ENCODE data around the gene EIF2B2.
"Not testable (repeated sequence)": the region's sequence is repeated elsewhere in the genome, so short reads cannot be mapped to it uniquely, and the experiment has no call there.

The EIF2B2 gene

DNA sequence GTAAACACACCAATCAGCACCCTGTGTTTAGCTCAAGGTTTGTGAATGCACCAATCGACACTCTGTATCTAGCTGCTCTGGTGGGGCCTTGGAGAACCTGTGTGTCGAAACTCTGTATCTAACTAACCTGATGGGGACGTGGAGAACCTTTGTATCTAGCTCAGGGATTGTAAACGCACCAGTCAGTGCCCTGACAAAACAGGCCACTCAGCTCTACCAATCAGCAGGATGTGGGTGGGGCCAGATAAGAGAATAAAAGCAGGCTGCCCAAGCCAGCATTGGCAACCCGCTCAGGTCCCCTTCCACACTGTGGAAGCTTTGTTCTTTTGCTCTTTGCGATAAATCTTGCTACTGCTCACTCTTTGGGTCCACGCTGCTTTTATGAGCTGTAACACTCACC lies 6.9 kb upstream of the EIF2B2 start:
- DNase-seq, result not testable (repeated sequence)

DNA sequence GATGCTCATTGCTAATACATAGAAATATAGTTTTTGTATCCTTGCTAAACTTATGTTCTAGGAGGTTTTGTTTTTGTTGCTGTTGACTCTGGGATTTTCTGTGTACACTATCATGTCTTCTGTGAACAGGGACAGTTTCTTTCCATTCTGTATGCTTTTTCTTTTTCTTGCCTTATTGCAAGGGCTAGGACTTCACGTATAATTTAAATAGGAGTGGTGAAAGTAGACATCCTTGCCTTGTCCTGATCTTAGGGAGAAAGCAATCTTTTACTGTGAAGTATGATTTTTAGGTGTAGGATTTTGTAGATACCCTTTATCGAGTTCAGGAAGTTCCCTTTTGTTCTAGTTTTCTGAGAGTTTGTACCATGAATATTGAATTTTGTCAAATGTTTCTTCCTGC lies 1.5 kb upstream of the EIF2B2 start:
- no peak for DNase-seq

DNA sequence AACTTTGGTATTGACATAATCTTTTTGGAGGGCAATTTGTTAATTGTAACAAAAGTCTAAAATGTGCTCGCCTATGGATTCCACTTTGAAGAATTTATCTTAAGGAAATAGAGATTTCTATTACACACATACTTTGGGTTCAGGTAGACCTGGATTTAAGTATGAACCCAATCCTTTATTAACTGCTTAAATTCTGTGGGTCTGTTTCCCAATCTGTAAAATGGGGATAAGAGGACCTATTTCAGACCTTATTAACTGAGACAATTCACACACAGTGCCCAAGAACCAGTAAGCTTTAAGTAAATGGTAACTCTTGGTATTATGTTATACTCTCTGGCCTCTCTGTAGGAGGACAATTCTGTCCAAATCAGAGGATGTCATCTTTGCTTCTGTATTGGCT lies 822 bp upstream of the EIF2B2 start:
- no peak for DNase-seq

DNA sequence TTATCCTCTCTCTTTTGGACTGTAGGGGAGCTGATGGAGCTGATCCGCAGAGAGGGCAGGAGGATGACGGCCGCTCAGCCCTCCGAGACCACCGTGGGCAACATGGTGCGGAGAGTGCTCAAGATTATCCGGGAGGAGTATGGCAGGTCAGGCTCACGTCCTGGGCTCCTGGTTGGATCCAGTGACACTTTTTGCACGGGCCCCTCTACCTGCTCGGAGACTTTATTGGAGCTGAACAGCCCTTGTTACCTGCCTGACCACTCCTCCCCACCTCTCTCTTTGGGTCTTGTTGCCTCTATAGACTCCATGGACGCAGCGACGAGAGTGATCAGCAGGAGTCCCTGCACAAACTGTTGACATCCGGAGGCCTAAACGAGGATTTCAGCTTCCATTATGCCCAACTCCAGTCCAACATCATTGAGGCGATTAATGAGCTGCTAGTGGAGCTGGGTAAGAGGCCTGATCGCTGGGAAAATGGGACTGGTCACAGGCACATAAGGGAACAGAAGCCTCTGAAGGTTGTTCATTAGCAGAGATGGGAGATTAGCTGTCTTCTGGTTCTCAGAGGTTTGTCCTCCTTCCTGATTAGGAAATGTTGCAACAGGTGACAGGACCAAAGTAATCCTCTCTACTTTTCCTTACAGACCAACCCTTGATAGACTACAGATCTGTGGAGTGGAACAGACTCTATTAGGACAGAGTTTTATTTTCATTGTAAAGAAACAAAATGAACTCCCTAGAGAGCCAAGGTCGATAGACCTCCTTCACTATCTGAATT lies 718 bp downstream of the EIF2B2 start:
- no peak for DNase-seq

DNA sequence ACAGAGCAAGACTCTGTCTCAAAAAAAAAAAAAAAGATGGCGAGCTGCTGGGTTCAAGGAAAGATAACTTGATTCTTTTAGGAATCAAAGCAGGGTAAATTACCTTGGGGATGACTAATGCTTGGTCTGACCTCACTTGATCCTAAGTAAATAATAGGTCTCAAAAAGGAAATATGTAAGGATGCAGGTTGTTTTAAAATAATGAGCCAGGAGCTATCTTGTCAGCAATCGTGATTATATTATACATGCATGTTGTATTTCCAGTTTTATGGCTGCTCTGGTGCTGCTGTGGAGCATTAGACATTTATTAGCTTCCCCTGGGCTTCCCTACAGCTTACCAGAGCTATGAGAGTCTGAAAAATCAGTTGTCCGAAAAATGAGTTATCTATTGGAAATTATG lies 2.6 kb downstream of the EIF2B2 start:
- no peak for DNase-seq

DNA sequence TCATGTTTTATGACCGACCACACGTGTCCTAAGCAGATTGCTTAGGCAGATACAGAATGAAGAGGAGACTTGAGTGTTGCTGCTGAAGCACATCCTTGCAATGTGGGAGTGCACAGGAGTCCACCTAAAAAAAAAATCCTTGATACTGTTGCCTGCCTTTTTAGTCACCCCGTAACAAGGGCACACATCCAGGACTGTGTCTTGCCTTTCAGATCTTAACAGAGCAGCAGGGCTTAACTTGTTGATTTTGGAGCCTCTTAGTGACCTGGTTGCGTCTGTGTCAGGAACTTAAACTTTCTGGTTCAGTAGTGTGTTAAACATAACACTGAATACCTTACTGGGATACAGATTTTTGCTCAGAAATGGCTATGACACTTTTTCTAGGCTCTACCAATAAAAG lies 6.5 kb downstream of the EIF2B2 start:
- no peak for DNase-seq

DNA sequence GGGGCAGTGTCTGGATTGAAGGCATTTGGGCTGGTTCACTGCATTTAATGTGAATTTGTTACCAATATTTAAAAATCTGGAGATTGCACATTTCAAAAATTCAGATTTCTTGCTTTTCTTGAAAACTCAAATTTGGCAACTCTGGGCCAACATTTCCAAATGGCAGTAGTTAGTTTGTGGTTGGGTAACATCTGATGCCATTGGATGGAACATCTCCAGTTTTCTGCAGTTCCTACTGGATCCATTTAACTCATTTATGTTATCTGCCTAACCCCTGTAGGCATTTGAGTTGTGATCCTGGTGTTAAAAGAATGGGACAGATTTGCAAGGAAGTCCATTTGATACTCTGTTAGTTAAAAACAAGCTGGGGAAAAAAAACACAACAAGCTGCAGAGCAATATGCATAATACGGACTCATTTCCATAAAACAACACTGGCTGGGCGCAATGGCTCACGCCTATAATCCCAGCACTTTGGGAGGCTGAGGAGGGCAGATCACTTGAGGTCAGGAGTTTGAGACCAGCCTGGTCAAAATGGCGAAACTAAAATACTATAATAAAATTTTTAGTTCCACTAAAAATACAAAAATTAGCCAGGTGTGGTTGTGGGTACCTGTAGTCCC lies 7.9 kb downstream of the EIF2B2 start:
- DNase-seq, result no peak

DNA sequence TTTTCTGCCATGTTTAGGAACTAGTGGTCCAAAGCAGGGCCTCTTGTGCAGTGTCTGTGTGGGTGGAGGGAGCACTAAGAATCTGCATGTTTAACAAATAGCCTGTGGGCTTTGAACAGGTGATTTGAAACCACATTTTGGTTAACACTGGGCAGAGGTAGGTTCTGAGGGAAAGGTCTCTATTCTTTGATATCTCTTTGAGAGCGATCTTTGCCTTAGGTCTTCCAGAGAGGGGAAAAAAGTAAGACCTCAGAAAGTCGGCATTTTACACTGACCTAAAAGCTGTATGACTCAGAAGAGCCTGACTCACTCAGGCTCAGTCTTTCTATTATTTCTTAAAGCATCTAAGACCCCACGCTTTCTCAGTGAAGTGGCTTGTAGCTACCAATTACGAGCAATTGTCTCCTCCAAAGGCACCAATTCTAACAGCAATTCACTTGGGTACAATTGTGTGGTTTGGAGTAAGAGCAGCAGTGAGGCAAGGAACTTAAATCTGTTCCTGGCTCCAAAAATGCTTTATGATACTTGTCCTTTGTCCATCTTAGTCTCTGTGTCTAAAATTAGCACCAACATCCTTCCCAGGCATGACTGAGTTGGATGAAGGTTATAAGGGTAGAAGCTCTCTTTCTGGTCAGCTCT lies 8.8 kb downstream of the EIF2B2 start:
- no peak for DNase-seq

DNA sequence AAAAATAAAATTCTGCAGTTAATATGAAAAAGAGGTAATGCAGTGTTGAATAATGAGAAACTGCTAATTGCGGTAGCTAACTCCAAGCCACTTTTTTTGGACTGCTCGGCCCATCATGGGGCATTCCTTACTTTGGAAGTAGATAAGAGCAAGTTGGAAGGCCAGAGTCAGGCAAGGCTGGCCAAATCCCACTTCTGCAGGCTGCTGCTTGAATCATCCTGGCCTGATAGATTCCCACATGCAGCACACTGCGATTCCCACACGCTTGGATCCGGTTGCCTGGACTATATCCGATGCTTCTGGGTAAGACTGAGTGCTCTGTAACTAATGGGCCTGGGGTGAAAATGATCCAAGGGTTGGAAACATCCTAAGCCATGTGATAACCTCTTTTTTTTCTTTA lies 10.6 kb downstream of the EIF2B2 start:
- DNase-seq, result no peak

DNA sequence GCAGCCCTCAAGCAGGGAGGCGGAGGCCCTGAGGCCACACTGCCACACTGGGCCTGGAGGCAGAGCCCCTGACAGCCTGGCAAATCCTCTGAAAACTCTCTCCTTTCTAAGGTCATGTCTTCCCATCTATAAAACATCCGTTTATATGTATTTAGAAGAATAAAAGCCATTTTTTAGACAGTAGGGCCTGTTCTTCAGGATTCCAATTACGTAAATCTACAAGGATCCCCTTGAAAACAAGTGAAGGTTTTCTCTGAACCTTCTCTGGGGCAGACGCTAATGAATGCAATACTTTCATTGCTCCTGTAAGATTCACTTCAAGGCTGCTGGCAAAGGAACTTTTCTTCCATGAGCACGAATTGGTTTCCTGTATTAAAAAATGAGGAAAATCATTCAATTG lies 12.8 kb downstream of the EIF2B2 start:
- no peak for DNase-seq

DNA sequence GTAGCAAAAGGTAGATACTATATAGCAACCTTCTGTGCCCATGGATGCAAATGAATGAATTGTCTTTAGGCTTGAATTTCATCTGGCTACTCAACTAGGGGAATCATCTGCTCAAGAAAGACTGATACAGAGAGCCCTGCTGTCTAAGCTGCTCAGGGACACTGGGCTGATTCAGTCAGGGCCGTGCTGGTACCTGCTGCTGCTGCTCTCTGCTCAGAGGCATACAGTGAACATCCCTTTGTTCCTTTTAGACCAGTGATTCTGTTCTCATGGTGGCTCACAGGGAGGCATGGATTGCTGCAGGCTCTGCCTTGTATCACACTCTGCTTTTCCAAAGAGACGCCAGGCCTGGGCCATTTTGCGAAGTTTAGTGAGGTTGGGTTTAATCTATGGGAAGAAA lies 14.1 kb downstream of the EIF2B2 start:
- DNase-seq, result no peak

DNA sequence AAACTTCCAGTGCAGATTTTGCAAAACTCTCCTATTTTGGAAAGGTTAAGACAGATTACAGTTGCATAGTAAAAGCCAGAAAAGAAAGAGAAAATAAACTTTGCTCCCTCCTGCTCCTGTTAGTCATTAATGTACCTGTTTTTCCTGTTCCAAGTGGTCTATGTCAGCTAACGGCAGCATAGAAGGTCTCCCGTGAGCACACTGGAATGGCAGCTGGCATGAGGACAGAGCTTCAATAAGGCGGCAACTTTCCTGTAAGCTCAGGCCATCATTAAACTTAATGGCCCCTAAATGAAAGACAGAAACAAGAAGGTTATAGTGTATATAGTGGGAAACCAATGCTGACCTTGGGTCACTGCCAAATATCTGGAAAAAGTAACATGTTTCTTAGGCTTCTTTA lies 16.0 kb downstream of the EIF2B2 start:
- no peak for DNase-seq

DNA sequence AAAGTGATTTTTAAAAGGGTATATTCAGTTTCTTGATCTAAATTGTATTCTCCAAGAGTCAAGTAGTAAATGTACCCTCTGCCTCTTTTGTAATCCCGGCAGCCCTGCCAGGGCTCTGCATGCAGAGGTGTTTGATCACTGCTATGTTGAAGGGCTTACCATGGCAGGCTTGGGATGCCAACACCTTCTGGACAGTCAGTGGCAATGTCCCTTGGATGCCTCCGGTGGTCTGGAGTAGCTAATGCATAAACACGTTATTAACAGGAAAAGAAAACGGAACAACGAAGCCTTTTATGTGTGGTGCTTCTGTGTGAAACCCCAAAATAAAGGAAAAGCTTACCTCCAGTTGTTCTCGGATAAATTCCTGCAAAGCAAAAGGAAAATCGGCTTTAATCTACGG lies 19.9 kb downstream of the EIF2B2 start:
- no peak for DNase-seq

DNA sequence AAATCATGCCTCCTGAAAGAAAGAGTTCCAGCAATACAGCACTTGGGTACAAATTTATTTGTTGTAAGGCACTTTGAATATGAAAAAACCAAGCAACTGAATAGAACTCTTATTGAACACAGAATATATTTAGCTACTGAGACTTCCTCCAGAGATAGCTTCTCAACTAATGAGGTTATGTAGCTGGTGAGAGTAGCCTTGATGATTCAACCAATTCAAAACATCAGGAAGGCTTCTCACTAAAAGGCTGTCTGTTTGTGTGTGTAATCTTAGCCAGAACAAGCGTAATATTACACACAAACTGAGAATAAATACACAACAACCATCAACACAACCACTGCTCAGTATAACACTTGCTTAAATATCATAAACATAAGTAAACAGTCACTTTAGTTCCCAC lies 20.4 kb downstream of the EIF2B2 start:
- no peak for DNase-seq

DNA sequence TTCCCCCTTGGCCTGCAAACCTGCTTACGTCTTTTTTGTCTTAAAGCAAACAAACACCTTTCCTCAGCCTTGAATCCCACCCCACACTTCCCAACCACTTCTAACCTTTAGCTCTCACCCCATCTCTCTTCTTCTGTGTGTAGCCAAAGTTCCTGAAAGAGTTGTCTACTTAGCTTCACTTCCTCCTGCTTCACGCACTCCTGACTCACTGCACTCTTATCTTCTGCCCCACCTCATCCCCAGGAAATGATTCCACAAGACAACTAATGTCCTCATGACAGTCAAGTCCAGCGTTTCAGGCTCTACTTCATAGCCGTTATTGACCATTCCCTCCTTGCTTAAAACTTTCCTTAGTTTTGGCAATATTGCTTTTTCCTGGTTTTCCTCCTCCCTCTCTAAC lies 22.4 kb downstream of the EIF2B2 start:
- no peak for DNase-seq

DNA sequence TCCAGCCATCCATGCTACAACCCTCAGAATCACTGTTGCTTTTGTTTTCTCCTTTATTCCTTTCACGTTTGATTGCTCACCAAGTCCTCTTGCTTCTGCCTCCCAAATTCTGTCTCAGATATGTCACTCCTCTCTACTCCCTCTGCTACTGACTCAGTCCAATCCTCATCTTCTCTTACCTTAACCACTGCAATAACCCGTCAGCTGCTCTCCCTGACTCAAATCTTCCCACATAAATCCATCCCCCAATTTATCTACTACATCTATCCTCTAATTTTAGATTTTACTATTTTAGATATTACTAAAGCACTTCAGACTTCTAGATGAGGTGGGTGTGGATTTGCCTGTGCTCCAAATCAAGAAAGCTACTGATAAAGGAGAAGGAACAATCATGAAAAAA lies 23.2 kb downstream of the EIF2B2 start:
- DNase-seq, result no peak

DNA sequence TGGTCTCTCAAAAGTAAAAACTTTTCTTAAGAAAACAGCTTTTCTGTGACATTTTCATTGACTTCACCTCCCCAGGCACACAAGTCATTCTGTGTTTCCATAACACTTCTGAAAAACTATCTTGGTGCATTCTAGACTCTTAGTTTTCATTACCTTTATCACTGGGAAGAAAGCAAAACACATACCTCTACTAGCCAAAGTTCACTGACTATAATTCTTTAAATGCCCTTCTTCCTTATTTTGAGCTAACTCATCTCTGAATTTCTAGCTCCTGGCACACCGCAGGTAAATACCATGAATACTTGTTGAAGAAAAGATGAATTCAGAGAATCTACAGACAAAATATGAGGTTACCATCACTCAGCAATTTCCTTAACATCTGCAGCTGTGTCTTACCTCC lies 27.4 kb downstream of the EIF2B2 start:
- DNase-seq, result no peak

DNA sequence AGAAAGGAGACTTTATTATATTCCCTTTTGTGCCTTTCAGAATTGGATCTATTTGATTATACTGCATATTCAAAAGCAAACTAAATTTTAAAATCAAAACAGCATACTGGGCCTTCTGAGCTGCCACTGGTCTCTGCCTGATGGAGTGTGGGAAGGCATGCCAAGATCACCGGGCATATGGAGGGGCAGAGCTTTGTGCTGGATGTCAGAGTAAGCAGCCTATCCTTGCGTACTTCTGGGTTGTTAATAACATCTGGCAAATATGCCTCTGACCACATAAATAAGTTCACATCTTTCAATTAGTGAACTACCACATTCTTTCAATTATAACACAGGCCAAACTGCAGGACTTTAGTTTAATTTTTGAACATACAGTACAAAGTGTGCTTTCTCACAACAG lies 30.2 kb downstream of the EIF2B2 start:
- DNase-seq, result no peak

DNA sequence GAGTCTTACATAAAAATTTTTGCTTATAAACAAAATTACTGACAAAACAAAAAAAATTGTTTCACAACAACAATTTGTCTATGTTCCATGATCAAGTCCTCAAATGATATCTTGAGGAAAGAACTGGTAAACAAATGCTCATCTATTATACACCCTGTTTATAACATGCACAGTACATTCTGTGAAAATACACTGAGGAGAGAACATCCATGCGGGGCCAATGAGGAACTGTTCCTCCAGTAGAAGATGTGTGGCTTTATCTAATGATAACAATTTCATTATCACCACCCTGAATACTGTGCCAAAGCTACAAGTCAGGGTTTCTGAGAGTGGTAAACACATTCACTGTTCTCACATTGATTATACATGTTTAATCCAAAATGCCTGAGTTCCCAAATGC lies 37.8 kb downstream of the EIF2B2 start:
- no peak for DNase-seq

DNA sequence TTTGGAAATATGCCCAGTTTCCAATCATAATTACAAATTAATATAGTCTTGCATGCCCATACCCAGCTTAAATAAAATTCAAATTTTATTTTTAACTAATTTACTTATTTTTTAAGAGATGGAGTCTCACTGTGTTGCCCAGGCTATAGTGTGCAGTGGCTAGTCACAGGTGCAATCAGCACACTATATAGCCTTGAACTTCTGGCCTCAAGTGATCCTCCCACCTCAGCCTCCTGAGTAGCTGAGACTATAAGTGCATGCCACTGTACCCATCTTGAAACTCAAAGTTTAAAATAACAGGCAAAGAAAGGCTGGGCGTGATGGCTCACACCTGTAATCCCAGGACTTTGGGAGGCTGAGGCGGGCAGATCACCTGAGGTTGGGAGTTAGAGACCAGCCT lies 38.2 kb downstream of the EIF2B2 start:
- no peak for DNase-seq

DNA sequence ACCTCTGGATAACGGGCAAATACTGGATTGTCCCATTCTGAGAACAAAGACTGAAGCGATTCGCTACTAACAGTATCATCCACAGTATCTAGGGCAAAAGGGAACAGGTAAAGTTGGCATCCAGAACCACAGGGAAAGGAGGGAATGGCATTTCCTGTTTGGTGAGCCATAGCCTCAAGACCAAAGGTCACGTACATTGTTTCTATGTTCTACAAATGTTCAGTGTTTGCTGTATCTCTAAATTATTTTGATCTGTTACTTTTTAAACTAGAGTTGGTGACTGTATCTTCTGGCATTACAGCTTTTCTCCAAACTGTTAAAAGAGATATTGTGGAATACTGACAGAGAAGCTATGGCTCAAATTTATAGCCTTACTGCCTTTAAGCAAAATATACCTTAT lies 38.9 kb downstream of the EIF2B2 start:
- DNase-seq, result no peak

DNA sequence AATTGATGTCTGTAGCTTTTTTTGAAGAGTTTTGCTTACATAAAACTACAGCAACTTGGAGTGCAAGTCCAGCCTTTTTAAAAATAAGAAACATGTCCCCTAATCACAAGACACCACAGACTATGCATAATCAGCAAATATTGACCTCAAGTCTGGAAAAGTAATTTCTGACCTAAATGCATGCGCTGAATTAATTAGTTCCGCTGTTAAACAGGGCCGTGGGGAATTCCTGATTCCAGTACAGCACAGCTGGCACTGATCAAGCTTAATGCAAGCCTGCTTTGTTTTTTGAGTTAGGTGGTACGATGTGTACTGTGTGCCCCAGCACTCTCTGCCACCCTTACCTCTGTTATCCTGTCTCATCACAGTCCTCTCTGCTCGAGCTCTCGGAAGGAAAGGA lies 39.3 kb downstream of the EIF2B2 start:
- no peak for DNase-seq

DNA sequence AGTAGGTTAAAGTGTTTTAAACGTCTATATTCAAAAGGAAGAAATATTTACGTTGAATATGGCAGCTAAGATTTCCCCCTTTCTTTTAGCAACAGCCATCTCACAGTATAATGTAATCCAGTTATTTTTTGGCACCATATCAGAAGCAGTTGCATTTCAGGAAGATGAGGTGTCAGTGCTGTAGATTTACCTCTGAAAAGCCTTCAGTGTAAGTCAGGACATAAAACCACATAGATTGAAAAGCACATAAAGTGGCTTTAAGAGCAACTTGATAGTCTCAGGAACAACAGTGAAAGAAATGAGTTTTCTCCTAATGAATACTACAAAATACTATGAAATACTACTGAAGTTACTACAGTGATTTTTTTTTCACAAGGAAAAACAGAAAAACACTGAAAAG lies 41.6 kb downstream of the EIF2B2 start:
- no peak for DNase-seq

DNA sequence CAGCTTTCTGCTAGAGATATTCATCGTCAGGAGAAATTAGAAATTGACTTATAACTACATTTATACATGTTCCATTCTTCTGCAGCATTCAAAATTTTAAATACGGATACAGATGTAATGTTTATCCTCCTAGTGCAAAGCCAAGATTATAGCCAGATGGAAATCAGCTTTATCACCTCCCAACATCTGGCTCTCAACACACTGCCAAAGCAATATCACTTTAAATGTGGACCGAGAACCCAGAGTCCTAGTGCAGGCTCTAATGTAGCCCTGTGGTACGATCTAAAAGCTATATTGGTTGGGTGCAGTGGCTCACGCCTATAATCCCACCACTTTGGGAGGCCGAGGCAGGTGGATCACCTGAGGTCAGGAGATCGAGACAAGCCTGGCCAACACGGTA lies 42.0 kb downstream of the EIF2B2 start:
- no peak for DNase-seq

DNA sequence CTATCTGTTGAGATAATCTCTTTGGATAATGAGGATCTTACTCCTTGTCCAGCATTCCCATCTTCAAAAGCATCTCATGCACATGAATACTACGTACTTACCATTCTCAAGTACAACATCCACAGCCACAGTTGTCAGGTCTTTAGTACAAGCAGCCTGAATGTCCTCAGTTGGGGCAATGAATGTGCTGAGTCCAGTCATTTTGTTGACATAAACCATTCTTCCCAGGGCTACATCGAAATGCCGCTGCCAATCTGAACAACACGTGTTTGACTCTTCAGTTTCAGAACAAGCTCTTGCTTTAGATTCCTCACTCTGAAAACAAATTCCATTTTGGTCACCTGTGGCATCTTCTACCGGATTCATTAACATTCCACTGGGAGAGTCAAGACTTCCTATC lies 43.6 kb downstream of the EIF2B2 start:
- no peak for DNase-seq
